ENCODE results near the gene CAMTA2. TPM values are rescaled to one million over a fixed set of nuclear protein-coding genes. Genes with fewer than 3 reads are reported as not detected.

Gene CAMTA2
- polyA plus RNA-seq, 3 donors = 7.1 to 88.9 (median 7.6) TPM

DNA sequence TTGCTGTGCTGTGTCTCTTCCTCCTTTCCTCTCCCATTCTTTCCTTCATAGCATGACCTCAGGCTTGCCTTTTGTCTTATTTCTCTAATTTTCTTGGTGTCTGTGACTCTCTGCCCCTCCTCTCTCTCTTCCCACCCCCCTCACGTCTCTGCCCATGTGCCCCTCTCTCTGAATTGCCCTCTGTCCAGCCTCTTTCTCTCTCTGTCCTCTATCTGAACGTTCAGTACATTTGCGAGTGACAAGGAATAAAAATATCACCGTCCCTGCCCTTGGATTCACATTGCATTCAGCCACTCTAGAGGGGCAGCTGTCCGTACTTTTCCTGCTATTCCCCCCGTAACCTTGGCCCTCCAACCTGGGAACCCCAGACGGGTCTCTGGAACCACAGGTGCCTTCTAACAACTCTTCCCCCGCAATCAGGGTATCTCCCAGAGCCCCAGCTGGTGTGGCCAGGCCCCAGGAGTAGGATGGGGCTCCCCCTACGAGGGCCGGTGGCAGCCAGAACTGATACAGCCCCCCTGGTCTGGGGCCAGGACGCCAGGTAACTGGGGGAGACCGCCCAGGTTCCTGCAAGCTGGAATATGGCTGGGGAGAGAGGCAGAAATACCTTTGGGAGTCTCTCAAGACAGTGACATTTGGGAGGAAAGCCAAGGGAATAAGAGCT is 12.1 kb upstream of the CAMTA2 start:
- H3K9ac ChIP-seq (ENCODE audit: insufficient read depth, low read length, poor library complexity, severe bottlenecking) = no peak overlapping the region
- H3K27ac ChIP-seq (ENCODE audit: low read depth in 1 of 2, low read length in 2 of 2) = no peak overlapping the region
- H3K36me3 Mint-ChIP-seq = peaks cover 44 to 47% of the 10 kb centered on the region in 2 donors
- H3K4me1 Mint-ChIP-seq = peaks cover 34% of the 10 kb centered on the region
- TF ChIP-seq, protein P1, sequence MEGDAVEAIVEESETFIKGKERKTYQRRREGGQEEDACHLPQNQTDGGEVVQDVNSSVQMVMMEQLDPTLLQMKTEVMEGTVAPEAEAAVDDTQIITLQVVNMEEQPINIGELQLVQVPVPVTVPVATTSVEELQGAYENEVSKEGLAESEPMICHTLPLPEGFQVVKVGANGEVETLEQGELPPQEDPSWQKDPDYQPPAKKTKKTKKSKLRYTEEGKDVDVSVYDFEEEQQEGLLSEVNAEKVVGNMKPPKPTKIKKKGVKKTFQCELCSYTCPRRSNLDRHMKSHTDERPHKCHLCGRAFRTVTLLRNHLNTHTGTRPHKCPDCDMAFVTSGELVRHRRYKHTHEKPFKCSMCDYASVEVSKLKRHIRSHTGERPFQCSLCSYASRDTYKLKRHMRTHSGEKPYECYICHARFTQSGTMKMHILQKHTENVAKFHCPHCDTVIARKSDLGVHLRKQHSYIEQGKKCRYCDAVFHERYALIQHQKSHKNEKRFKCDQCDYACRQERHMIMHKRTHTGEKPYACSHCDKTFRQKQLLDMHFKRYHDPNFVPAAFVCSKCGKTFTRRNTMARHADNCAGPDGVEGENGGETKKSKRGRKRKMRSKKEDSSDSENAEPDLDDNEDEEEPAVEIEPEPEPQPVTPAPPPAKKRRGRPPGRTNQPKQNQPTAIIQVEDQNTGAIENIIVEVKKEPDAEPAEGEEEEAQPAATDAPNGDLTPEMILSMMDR (IDR thresholded peaks at IDR 0.05) = no peak
- peak overlapping the region; percentile 85 to 91 for H3K4me3 Mint-ChIP-seq
- peaks cover 0 to 10% of the 10 kb centered on the region in 2 donors for H3K27me3 ChIP-seq (ENCODE audit: control insufficient read depth in 2 of 2, insufficient read depth in 2 of 2, low read length in 2 of 2)
- H3K4me1 ChIP-seq (ENCODE audit: control insufficient read depth in 1 of 2, insufficient read depth in 2 of 2, low read length in 2 of 2) = peaks cover 21 to 29% of the 10 kb centered on the region in 2 donors
- H3K4me2 ChIP-seq (replicated peaks; ENCODE audit: extremely low read depth, low read length, poor library complexity, severe bottlenecking) = peak overlapping the region; percentile 89
- no peak overlapping the region for H2AFZ ChIP-seq (ENCODE audit: insufficient read depth, low read depth, low read length, poor library complexity, severe bottlenecking)
- intact Hi-C loops (cut with micrococcal nuclease) = loop anchor here (5.0 kb wide), 2 partner anchors 33 to 192 kb away; partner anchors contain the start of gene PLD2 (in 1 of the 2)
- WGBS (ENCODE audit: insufficient coverage) = 90% methylated on average over 12 of the region's 12 CpGs
- no peak for DNase-seq
- H4K20me1 ChIP-seq (ENCODE audit: insufficient read depth, low read length) = peaks cover 26% of the 10 kb centered on the region
- H3K9me3 Mint-ChIP-seq = peaks cover 0 to 2% (median 0%) of the 10 kb centered on the region in 7 donors
- H3K27ac Mint-ChIP-seq = peak overlapping the region in 1 of 7 donors; percentile 51
- H3K27me3 Mint-ChIP-seq (ENCODE audit: low read depth in 3 of 3) = peaks cover 17 to 30% (median 18%) of the 10 kb centered on the region in 3 donors
- peaks cover 37 to 40% of the 10 kb centered on the region in 2 donors for H3K36me3 ChIP-seq (replicated peaks in 1 of 2; ENCODE audit: control insufficient read depth in 1 of 2, insufficient read depth in 2 of 2, low read length in 2 of 2)
- H3K9me3 ChIP-seq (replicated peaks in 1 of 2; ENCODE audit: control insufficient read depth in 1 of 2, insufficient read depth in 1 of 2, low read length in 2 of 2) = no peaks in the 10 kb centered on the region
- peak overlapping the region in 1 of 3 experiments; percentile 89 for H3K4me3 ChIP-seq (replicated peaks in 1 of 3; ENCODE audit: low read depth in 2 of 3, low read length in 3 of 3)
- peaks cover 9% of the 10 kb centered on the region for H3K79me2 ChIP-seq (ENCODE audit: insufficient read depth, low read length)

DNA sequence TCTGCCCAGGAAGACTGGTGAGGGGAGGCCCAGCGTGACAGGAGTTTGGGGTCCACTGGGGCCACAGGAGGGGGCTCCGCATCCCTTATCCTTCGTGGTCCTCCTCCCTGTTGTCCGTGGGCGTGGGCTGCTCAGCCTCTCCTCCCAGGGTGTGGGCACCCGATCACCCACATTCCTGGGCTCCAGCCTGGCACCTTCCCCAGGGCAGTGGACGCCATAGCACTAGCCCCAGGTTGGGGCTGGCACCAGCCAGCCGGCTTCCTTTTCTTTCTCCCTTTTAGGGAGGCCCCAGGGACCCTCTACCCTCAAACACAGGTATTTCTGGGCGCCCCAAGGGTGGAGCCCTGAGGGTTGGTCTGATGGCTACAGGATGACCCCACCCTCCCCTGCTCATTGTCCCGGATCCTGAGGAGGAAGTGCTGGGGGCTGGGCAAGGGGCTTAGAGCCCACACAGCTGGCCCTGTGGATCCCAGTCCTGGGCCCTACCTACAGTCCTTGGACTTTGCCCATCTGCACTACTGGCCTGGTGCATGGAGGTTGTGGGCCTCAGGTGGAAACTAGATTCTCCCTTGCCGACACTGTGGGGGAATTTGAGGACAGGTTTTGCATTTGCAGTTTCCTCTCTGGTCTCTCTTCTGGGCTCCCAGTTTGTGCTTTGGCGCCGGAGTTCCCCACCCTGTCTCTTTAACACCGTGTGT is 11.4 kb upstream of the CAMTA2 start:
- 60% methylated on average over 10 of the region's 14 CpGs for WGBS (ENCODE audit: insufficient coverage)
- H3K9me3 Mint-ChIP-seq = peaks cover 0 to 2% (median 0%) of the 10 kb centered on the region in 7 donors
- no peak for DNase-seq
- peaks cover 9% of the 10 kb centered on the region for H3K79me2 ChIP-seq (ENCODE audit: insufficient read depth, low read length)
- H4K20me1 ChIP-seq (ENCODE audit: insufficient read depth, low read length) = peaks cover 26% of the 10 kb centered on the region
- peak overlapping the region; percentile 89 for H2AFZ ChIP-seq (ENCODE audit: insufficient read depth, low read depth, low read length, poor library complexity, severe bottlenecking)
- H3K4me3 ChIP-seq (replicated peaks in 1 of 3; ENCODE audit: low read depth in 2 of 3, low read length in 3 of 3) = peak overlapping the region; percentile 52 to 89 (median 68)
- H3K4me1 ChIP-seq (ENCODE audit: control insufficient read depth in 1 of 2, insufficient read depth in 2 of 2, low read length in 2 of 2) = peaks cover 21 to 29% of the 10 kb centered on the region in 2 donors
- H3K4me1 Mint-ChIP-seq = peaks cover 34% of the 10 kb centered on the region
- H3K27ac ChIP-seq (ENCODE audit: low read depth in 1 of 2, low read length in 2 of 2) = peak overlapping the region in 1 of 2 donors; percentile 45
- H3K27me3 Mint-ChIP-seq (ENCODE audit: low read depth in 3 of 3) = peaks cover 17 to 31% (median 18%) of the 10 kb centered on the region in 3 donors
- peak overlapping the region in 1 of 7 donors; percentile 77 for H3K27ac Mint-ChIP-seq
- H3K9me3 ChIP-seq (replicated peaks in 1 of 2; ENCODE audit: control insufficient read depth in 1 of 2, insufficient read depth in 1 of 2, low read length in 2 of 2) = no peaks in the 10 kb centered on the region
- H3K27me3 ChIP-seq (ENCODE audit: control insufficient read depth in 2 of 2, insufficient read depth in 2 of 2, low read length in 2 of 2) = peaks cover 0 to 10% of the 10 kb centered on the region in 2 donors
- TF ChIP-seq, protein P1 (IDR thresholded peaks at IDR 0.05) = no peak
- H3K36me3 ChIP-seq (replicated peaks in 1 of 2; ENCODE audit: control insufficient read depth in 1 of 2, insufficient read depth in 2 of 2, low read length in 2 of 2) = peaks cover 30 to 33% of the 10 kb centered on the region in 2 donors
- H3K36me3 Mint-ChIP-seq = peaks cover 37 to 40% of the 10 kb centered on the region in 2 donors
- H3K9ac ChIP-seq (ENCODE audit: insufficient read depth, low read length, poor library complexity, severe bottlenecking) = peak overlapping the region; percentile 73
- peak overlapping the region; percentile 85 to 91 for H3K4me3 Mint-ChIP-seq
- intact Hi-C loops (cut with micrococcal nuclease) = loop anchor here (5.0 kb wide), 2 partner anchors 33 to 192 kb away; partner anchors contain the start of gene PLD2 (in 1 of the 2)
- H3K4me2 ChIP-seq (replicated peaks; ENCODE audit: extremely low read depth, low read length, poor library complexity, severe bottlenecking) = peak overlapping the region; percentile 89
